Activated naive CD4-positive, alpha-beta T cell treated with anti-CD3 and anti-CD28 coated beads, Interleukin-2, amount 50 U/mL, for 72 hours (primary cell): ENCODE data around the gene GKN1. TPM values are rescaled to one million over a fixed set of nuclear protein-coding genes. Genes with fewer than 3 reads are reported as not detected.
"Not testable (repeated sequence)": the region's sequence is repeated elsewhere in the genome, so short reads cannot be mapped to it uniquely, and the experiment has no call there.

ENCODE experiments used
- ATAC-seq, 2 donors: fragments of 150-1000 bp; cut with Tn5 transposase; 2 replicates each; pipeline ENCODE4 v1.10.0; 2021; ENCODE audit warnings: mild to moderate bottlenecking in 2 of 2, moderate library complexity in 2 of 2
- DNase-seq, 2 donors: peaks; one replicate each; pipeline ENCODE4 v3.0.0; 2021 to 2022; ENCODE audit warnings: low spot score in 2 of 2
- H3K27ac Mint-ChIP-seq, 2 donors: one replicate each; pipeline ENCODE4 v1.8.0; 2022; ENCODE audit warnings: mild to moderate bottlenecking in 2 of 2, mixed read lengths in 2 of 2
- H3K36me3 Mint-ChIP-seq, 2 donors: one replicate each; pipeline ENCODE4 v1.8.0; 2022; ENCODE audit warnings: mixed read lengths in 2 of 2
- H3K9me3 Mint-ChIP-seq, 2 donors: one replicate each; pipeline ENCODE4 v1.8.0; 2022; ENCODE audit warnings: mixed read lengths in 2 of 2
- total RNA-seq, 2 donors: library from RNA; stranded (reverse); gene quantifications; one replicate each; pipeline ENCODE4 v1.2.3, GENCODE V29; 2022

GKN1 gene
- total RNA-seq, 2 donors from 2014 or later = not detected

DNA sequence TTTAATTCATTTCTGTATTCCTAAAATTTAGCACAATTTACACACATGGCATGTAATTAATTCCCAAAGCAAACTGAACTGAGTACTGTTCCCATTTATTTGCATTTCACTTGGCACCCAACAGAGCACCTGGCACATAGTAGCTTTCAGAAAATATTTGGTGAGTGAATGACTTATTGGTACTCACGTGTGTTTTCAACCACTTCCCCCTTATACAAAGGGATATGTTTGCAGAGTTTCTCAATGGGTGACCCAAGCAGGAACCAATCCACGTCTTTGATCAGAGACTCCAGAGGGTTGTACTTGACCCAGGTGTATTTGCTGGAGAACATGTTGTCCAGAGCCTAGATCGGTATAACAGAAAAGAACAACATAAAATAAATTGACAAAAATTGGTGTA lies 28.3 kb upstream of the GKN1 start:
- no peak overlapping the region for H3K27ac Mint-ChIP-seq
- no peaks in the 10 kb centered on the region for H3K9me3 Mint-ChIP-seq
- ATAC-seq (no peak), DNase-seq (no peak)
- no peaks in the 10 kb centered on the region for H3K36me3 Mint-ChIP-seq

DNA sequence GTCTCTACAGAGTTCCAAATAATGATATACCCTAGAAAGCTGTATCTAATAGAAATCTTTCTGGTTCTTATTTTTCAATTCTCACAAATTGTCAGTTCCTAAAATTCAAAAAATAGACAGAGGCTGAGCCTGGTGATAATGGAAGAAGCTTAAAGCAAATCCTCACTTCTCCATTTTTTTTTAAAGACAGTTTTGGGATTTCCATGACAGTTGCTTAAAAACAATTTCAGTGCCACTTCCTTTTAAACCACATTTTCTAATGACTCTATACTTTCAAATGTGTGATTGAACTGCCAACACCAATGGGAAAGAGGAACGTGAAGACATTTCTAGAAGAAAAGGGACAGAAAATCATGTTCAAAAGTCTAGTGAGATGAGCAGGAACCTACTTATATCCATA lies 25.7 kb upstream of the GKN1 start:
- H3K27ac Mint-ChIP-seq = no peak overlapping the region
- no peaks in the 10 kb centered on the region for H3K36me3 Mint-ChIP-seq
- ATAC-seq (no peak), DNase-seq (no peak)
- H3K9me3 Mint-ChIP-seq = no peaks in the 10 kb centered on the region

DNA sequence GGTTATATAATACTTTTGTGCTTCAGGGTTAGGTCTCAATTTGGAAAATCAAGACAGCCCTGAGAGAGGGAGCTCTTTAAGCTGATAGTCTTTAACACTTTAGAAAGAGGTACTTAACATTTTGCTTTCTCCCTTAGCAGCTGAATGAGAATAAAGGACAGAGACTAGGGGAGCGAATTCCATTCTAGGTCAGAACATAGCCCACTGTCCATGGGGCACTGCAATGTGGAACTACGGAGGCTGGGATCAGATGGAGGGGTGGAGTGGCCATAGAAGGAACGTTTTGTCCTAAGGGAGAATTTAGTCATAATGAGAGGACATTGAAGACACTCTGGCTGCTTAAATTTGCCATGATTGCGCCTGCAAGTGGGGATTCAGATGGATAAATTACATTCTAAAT lies 22.5 kb upstream of the GKN1 start:
- DNase-seq = no peak
- Mint-ChIP-seq H3K9me3 (no peaks in the 10 kb centered on the region), H3K27ac (no peak overlapping the region), H3K36me3 (no peaks in the 10 kb centered on the region)
- ATAC-seq = no peak

DNA sequence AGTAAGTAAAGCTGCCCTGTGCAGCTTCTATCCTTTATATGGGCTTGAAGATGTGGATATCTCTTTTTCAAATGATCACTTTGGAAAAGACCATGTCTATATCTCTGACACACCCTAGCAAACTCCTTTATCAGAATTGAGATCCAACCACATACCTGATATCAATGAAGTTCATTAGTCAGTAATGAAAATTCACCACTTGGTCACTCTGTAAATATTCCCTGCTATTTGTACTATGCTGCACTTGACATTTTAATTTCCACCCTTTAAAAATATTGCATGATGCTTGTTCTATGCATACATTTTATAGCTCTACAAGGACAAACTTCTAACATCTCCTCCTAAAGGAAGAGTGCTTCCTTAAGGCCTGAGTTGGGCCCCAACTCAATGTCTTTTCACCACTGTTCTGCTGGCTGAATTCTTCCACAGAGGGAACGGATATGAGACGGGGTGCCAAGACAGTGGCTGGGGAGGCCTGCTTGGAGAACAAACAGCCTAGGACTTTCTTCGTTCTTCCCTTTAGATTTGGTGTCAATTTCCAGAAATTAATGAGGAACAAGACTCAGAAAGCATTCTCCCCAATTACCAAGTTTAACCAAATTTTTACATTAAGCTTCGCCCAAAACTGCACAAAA lies 21.4 kb upstream of the GKN1 start, which contains the start of gene GKN2:
TSS of gene GKN2 (minus strand) at position 7 of the 635 bp plus-strand sequence. CDS start 32 bp downstream, outside the sequence.
- Mint-ChIP-seq H3K9me3 (no peaks in the 10 kb centered on the region), H3K27ac (no peak within 1 kb of the TSS), H3K36me3 (no peaks in the 10 kb centered on the region)
- no peak for ATAC-seq
- DNase-seq = no peak

DNA sequence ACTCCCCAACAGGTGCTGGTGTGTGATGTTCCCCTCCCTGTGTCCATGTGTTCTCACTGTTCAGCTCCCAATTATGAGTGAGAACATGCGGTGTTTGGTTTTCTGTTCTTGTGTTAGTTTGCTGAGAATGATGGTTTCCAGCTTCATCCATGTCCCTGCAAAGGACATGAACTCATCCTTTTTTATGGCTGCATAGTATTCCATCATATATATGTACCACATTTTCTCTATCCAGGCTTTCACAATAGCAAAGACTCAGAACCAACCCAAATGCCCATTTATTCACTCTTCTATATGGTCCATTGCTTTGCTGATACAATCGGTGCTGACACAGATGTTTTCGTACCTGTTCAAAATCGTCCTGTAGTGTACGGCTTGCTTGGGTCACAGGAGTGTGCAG lies 19.0 kb upstream of the GKN1 start:
- not testable (repeated sequence) for H3K27ac Mint-ChIP-seq, H3K36me3 Mint-ChIP-seq, DNase-seq, ATAC-seq, H3K9me3 Mint-ChIP-seq

DNA sequence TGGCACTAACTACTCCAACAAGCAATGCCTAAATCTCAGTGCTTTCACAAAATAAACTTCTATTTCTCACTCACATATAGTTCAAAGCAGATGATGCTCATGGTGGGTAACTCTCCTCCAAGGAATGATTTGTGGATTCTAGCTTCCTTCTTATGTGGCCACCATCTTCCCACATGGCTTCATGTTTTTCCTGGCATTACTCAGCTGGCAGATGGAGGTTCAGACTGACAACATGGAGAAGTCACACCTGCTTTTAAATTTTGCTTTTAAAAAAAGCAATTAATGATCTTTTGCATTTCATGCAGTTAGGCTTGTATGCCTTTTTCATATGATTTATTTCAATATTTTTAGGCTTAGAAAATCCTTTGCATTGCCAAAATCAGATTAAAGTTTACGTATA lies 15.4 kb upstream of the GKN1 start:
- H3K9me3 Mint-ChIP-seq = no peaks in the 10 kb centered on the region
- ATAC-seq = no peak
- DNase-seq = no peak
- no peak overlapping the region for H3K27ac Mint-ChIP-seq
- no peaks in the 10 kb centered on the region for H3K36me3 Mint-ChIP-seq

DNA sequence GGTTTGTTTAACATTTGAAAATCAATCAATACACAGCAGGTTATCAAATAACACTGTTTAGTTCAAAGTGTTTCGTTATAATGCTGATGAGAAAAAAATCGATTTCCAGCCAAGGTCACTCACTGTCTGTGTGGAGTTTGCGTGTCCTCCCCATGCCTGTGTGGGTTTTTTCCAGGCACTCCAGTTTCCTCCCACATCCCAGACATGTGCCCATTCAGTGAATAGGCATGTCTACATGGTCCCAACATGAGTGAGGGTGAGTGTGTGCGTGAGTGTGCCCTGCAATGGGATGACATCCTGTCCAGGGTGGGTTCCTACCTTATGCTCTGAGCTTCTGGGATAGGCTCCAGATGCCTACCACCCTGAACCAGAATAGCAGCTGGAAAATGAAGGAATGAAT lies 13.1 kb upstream of the GKN1 start:
- H3K36me3 Mint-ChIP-seq = no peaks in the 10 kb centered on the region
- H3K9me3 Mint-ChIP-seq = no peaks in the 10 kb centered on the region
- H3K27ac Mint-ChIP-seq = no peak overlapping the region
- ATAC-seq (no peak), DNase-seq (no peak)

DNA sequence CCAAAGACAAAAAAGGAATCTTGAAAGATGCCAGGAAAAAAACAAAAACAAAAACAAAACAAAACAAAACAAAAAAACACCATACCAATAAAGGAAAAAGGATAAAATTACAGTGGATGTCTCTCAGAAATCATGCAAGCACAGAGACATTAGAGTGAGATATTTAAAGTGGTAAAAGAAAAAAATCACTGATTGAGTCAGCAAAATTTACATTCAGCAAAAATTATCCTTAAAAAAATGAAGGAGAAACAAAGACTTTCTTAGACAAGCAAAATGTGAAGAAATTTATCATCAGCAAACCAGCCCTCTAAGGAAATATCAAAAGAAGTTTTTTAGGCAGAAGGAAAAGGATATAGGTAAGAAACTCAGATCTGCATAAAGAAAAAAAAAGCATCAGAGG lies 10.2 kb upstream of the GKN1 start:
- no peak overlapping the region for H3K27ac Mint-ChIP-seq
- DNase-seq = no peak
- no peak for ATAC-seq

DNA sequence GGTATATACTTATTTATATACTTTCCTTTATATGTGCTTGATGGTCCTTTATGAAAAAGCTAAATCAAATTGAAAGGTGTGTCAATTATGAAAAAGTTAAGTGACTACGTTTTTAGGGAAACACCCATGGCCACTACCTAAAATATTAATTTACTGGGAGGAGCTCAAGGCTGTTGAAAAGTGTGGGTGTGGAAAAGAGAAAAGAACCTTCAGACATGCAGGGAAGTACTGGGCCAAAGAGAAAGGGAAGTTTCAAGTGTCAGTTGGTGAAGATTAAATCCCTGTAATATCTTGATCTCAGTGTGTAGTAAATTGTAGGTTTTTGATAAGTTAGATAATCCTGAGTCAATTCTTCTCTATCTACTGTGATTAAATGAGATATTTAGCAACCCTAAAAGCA lies 6.2 kb upstream of the GKN1 start:
- H3K36me3 Mint-ChIP-seq = no peaks in the 10 kb centered on the region
- DNase-seq = no peak

More for the DNA sequence above, 10.2 kb upstream of the GKN1 start:
- Mint-ChIP-seq H3K36me3 (no peaks in the 10 kb centered on the region), H3K9me3 (no peaks in the 10 kb centered on the region)

DNA sequence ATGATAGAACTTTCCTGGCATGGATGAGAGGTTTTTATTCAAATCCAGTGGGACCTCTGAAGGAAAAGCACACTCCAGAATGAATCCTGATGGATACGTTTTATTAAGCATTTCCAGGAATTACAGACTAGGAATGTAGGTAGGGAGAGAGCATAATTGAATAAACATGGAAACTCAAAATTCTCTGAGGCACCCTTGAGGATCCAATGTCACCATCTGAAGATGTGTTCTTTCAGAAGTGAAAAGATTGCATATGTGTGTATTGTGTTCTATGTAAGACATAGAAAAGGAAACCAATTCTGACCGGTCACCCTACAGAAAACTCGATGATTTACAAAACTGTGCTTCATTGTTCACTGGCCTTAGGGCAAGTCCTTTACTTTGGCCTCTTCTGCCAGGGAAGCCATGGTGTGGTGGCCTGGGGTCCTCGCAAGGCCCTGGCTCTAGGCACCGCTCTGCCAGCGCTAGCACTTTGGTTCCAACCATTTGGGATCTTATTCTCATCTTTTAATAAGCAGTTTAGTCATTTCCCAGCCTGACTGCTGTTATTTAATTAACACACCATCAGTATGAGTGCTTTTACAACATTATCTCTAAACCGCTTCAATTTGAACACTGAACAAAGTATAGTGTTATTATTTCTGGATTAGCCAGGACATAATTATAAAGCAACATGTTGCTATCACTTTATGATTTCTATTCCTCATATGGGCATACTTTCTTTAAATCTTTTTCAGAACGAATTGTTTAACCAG lies 4.5 kb upstream of the GKN1 start:
- Mint-ChIP-seq H3K27ac (no peak overlapping the region), H3K9me3 (no peaks in the 10 kb centered on the region), H3K36me3 (no peaks in the 10 kb centered on the region)
- no peak for DNase-seq
- no peak for ATAC-seq

More for the DNA sequence above, 6.2 kb upstream of the GKN1 start:
- H3K9me3 Mint-ChIP-seq = no peaks in the 10 kb centered on the region
- ATAC-seq = no peak
- H3K27ac Mint-ChIP-seq = no peak overlapping the region

DNA sequence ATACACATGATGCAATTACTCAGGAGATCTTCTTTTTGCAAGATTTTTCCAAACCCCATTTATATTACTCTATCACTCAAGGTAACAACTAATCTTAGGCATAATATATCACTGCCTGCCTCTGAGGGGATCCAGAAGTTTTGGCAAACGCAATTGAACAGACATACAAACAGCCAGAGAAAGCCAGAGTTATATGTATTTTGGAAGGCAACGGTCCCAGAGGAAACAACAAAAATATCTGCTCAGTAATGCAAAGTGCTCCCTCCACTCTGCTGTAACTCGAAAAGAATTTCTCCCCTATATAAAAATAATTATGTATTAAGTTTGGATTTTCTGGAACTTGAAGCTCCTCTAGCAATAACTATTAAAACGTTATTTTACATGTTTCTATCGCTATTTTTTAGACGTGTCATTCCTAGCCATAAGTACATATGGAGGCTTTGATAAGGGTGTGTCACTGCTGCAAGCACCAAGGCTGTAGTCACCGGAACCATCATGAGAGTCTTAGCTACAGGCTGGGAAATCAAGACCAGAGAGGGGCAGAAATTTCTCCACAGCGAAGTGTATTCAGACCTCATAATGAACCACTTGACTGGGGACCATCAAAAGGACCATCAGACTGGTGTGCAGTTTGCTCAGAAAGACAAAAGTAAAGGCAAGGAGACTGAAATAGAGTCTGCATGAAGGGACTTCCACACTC lies 3.7 kb upstream of the GKN1 start:
- no peak for ATAC-seq
- Mint-ChIP-seq H3K9me3 (no peaks in the 10 kb centered on the region), H3K36me3 (no peaks in the 10 kb centered on the region), H3K27ac (no peak overlapping the region)
- DNase-seq = no peak

DNA sequence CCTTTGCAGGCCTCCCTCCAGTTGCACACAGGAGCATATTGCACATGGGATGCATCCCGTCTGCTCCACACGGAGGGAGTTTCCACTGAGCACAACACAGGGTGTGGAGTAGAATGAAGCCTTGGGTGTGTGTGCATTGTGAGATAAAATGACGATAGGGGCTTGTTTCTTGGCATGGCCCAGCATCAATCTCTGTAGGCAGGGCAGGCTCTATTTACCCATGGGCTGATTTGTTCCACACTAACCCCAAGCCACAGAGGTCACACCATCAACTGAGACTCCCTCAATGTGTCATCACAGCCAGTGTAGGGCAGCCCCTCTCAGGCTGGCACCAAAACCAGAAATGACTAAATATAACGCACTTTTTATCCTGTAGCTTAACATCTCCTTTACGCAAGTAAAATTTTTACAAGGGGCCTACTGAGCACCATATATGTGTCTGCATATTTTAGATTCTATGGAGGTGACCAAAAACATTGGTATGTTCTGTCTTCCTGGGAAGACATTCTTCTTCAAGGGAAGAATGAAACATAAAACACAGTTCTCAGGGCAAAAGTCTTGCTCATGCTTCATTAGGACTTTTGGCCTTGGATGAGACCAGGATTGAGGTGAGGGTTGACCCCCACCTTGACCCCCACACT lies 2.7 kb upstream of the GKN1 start:
- H3K27ac Mint-ChIP-seq = no peak overlapping the region
- H3K36me3 Mint-ChIP-seq = no peaks in the 10 kb centered on the region
- no peak for DNase-seq
- no peaks in the 10 kb centered on the region for H3K9me3 Mint-ChIP-seq
- peak; percentile 46 to 68 for ATAC-seq

DNA sequence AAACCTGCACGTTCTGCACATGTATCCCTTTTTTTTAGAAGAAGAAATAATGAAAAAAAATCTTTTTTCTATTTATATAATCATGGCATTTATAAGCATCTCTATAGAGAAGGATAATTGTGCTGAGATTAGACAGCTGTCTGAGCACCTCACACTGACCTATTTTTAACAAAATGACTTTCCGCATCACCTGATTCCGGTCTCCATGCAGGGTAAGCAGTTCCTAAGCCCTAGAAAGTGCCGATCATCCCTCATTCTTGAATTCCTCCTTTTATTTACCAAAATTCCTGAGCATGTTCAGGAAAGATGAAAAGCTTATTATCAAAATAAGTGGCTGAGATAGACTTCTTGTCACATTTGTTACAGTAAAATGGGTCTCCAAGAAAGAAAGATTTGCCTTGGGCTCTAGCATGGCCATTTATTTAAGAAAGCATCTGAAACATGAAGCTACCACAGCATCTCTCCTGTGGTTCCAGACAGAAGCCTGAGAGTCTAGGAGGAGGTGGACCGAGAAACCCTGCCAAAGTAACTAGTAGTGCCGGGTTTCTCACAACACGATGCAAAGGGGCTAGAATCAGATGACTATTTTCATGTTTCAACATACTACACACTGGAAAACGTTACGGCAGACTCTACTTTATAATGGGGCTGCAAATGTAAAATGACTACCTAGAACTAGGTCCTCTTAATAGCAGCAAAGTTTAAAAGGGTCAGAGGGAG lies 670 bp downstream of the GKN1 start:
- ATAC-seq (no peak), DNase-seq (no peak)
- Mint-ChIP-seq H3K9me3 (no peaks in the 10 kb centered on the region), H3K27ac (no peak overlapping the region), H3K36me3 (no peaks in the 10 kb centered on the region)

DNA sequence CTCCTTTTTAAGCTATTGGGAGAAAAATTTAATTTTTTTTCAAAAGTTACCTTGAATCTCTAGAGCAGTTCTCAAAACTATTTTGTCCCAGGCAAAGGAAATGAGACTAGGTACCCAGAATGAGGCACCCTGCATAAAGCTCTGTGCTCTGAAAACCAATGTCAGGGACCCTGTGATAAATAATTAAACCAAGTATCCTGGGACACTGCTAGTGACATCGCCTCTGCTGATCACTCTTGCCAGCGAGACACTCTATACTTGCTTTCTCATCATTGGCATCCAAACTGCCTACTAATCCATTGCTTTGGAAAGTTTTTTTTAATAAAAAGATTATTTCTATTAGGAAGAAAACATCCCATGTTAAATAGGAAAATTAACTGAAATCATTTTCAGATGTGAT lies 1.4 kb downstream of the GKN1 start:
- H3K27ac Mint-ChIP-seq = no peak overlapping the region
- no peak for DNase-seq
- no peaks in the 10 kb centered on the region for H3K36me3 Mint-ChIP-seq
- ATAC-seq = no peak
- H3K9me3 Mint-ChIP-seq = no peaks in the 10 kb centered on the region

DNA sequence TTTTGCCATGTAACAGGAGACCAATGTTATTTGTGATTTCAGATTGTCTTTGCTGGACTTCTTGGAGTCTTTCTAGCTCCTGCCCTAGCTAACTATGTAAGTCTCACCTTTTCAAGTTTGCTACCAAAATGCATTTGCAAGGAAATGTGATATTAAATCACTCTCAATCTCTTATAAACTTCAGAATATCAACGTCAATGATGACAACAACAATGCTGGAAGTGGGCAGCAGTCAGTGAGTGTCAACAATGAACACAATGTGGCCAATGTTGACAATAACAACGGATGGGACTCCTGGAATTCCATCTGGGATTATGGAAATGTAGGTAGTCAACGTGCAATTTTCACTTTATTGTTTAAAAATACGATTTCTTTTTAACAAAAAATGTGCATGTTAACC lies 3.0 kb downstream of the GKN1 start:
- Mint-ChIP-seq H3K27ac (no peak overlapping the region), H3K9me3 (no peaks in the 10 kb centered on the region), H3K36me3 (no peaks in the 10 kb centered on the region)
- ATAC-seq (no peak), DNase-seq (no peak)

DNA sequence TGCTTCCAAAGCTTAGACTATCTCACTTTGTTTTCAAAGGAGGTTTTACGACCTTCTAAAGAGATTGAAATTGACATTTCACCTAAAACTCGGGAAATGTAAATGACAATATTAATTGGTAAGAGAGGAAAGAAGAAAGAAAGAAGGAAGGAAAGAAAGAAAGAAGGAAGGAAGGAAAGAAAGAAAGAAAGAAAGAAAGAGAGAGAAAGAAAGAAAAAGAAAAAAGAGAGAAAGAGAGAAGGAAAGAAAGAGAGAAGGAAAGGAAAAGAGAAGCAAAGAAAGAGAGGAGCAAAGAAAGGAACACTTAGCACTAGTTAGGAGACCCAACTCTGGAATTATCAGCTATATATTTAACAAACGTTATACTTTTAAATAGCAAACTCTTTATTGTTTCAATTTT lies 3.7 kb downstream of the GKN1 start:
- Mint-ChIP-seq H3K36me3 (no peaks in the 10 kb centered on the region), H3K9me3 (no peaks in the 10 kb centered on the region), H3K27ac (no peak overlapping the region)
- no peak for ATAC-seq
- no peak for DNase-seq

DNA sequence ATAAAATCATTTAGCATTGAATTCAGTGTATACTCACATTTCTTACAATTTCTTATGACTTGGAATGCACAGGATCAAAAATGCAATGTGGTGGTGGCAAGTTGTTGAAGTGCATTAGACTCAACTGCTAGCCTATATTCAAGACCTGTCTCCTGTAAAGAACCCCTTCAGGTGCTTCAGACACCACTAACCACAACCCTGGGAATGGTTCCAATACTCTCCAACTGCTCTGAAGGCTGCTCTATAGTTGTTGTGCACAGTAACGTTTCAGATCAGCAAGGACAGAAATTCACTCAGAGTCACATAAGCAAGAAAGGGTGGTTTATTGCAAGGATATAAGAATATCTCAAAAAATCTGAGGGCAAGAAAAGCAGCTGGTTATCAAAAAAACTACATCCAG lies 6.5 kb downstream of the GKN1 start:
- no peaks in the 10 kb centered on the region for H3K9me3 Mint-ChIP-seq
- no peak overlapping the region for H3K27ac Mint-ChIP-seq
- ATAC-seq (no peak), DNase-seq (no peak)
- no peaks in the 10 kb centered on the region for H3K36me3 Mint-ChIP-seq
